ENCODE data around the gene LEPR.

- TF ChIP-seq, protein P1, sequence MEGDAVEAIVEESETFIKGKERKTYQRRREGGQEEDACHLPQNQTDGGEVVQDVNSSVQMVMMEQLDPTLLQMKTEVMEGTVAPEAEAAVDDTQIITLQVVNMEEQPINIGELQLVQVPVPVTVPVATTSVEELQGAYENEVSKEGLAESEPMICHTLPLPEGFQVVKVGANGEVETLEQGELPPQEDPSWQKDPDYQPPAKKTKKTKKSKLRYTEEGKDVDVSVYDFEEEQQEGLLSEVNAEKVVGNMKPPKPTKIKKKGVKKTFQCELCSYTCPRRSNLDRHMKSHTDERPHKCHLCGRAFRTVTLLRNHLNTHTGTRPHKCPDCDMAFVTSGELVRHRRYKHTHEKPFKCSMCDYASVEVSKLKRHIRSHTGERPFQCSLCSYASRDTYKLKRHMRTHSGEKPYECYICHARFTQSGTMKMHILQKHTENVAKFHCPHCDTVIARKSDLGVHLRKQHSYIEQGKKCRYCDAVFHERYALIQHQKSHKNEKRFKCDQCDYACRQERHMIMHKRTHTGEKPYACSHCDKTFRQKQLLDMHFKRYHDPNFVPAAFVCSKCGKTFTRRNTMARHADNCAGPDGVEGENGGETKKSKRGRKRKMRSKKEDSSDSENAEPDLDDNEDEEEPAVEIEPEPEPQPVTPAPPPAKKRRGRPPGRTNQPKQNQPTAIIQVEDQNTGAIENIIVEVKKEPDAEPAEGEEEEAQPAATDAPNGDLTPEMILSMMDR (optimal IDR thresholded peaks at IDR 0.05 in 1 of 3, IDR thresholded peaks at IDR 0.05 in 1 of 3, conservative IDR thresholded peaks at IDR 0.05 in 1 of 3; ENCODE audit: extremely low read depth in 1 of 3, insufficient read depth in 2 of 3, low read length in 3 of 3): peak in 2 of 3 experiments; percentile 13 to 56
- no peak for TF ChIP-seq EZH2 (IDR thresholded peaks at IDR 0.05; ENCODE audit: low read length)
Measured at GRCh38 chr1:65422241-65423203, 2.1 kb downstream of the LEPR start.

Data from keratinocyte (primary cell).